ENCODE data around the gene ACTN1. TPM values are rescaled to one million over a fixed set of nuclear protein-coding genes. Genes with fewer than 3 reads are reported as not detected.

ACTN1 gene
- total RNA-seq, 2 donors from 2014 or later = 170 to 316 TPM

- no peaks in the 10 kb centered on the region for H3K27me3 ChIP-seq
- TF ChIP-seq CTCF (IDR thresholded peaks at IDR 0.05) = peak; percentile 84 to 92
- H3K36me3 ChIP-seq = no peaks in the 10 kb centered on the region
- peaks cover 0 to 9% of the 10 kb centered on the region in 2 donors for H3K4me1 ChIP-seq
- peak; percentile 83 for DNase-seq (ENCODE audit: low spot score)
- H3K4me3 ChIP-seq = no peak overlapping the region
- no peak overlapping the region for H3K27ac ChIP-seq
- no peaks in the 10 kb centered on the region for H3K9me3 ChIP-seq
Observed at GRCh38 chr14:68824517-68825347, 154.4 kb downstream of the ACTN1 start.

- Histone ChIP-seq H3K4me1 (peaks cover 0 to 9% of the 10 kb centered on the region in 2 donors), H3K36me3 (no peaks in the 10 kb centered on the region), H3K4me3 (no peak overlapping the region), H3K27me3 (no peaks in the 10 kb centered on the region), H3K27ac (no peak overlapping the region), H3K9me3 (no peaks in the 10 kb centered on the region)
- no peak for DNase-seq (ENCODE audit: low spot score)
- no peak for TF ChIP-seq CTCF (IDR thresholded peaks at IDR 0.05)
Observed at GRCh38 chr14:68824207-68824516, 154.9 kb downstream of the ACTN1 start.

Other genes starting within 250 kb of the ACTN1 start
- 100 to 1,000 TPM in 1 of 2 donors, 10 to 100 TPM in 1; 66.6 to 276 TPM for gene ZFP36L1, start 186.2 kb downstream of the ACTN1 start, total RNA-seq
- 10 to 100 TPM; 33.1 to 38.8 TPM for gene DCAF5, start 173.8 kb upstream of the ACTN1 start, total RNA-seq
- gene EXD2, start 212.2 kb upstream of the ACTN1 start, total RNA-seq = 10 to 100 TPM; 14.6 to 16.7 TPM